Adipocyte (in vitro differentiated cells): ENCODE measurements around the gene TRAPPC8.
A peak's percentile ranks its signal among the peaks of the same experiment; 100 is the strongest.
"Not testable (repeated sequence)": the region's sequence is repeated elsewhere in the genome, so short reads cannot be mapped to it uniquely, and the experiment has no call there.

Experiments used
- DNase-seq: peaks from one replicate; pipeline ENCODE4 v3.0.0-alpha.2; 2015; ENCODE audit warnings: low read depth
- H3K27me3 ChIP-seq: replicated peaks from 2 replicates; pipeline ENCODE4 v1.7.0; 2013; ENCODE audit warnings: mild to moderate bottlenecking, low read length, moderate library complexity; ENCODE audit not compliant: control insufficient read depth, insufficient read depth
- H3K36me3 ChIP-seq: 2 replicates; pipeline ENCODE4 v1.7.0; 2013; ENCODE audit warnings: low read length, mild to moderate bottlenecking, moderate library complexity; ENCODE audit not compliant: control insufficient read depth, insufficient read depth, severe bottlenecking
- H3K4me1 ChIP-seq: 2 replicates; pipeline ENCODE4 v1.7.0; 2013; ENCODE audit warnings: mild to moderate bottlenecking, low read length, moderate library complexity; ENCODE audit not compliant: control insufficient read depth, insufficient read depth
- H3K4me3 ChIP-seq: 2 replicates; pipeline ENCODE4 v1.7.0; 2013; ENCODE audit warnings: mild to moderate bottlenecking, low read length, moderate library complexity
- H3K9ac ChIP-seq: 2 replicates; pipeline ENCODE4 v1.7.0; 2013; ENCODE audit warnings: mild to moderate bottlenecking, low read length, moderate library complexity
- H3K9me3 ChIP-seq: 2 replicates; pipeline ENCODE4 v1.7.0; 2013; ENCODE audit warnings: mild to moderate bottlenecking, low read length, moderate library complexity; ENCODE audit not compliant: control insufficient read depth

TRAPPC8 gene

GRCh38 chr18:31941010-31941809 lies 1.7 kb downstream of the TRAPPC8 start:
- Histone ChIP-seq H3K4me1 (peaks cover 20% of the 10 kb centered on the region), H3K4me3 (peak overlapping the region; percentile 98), H3K36me3 (peaks cover 1% of the 10 kb centered on the region), H3K9ac (peak overlapping the region; percentile 96), H3K9me3 (no peaks in the 10 kb centered on the region), H3K27me3 (no peaks in the 10 kb centered on the region)
- DNase-seq: peak; percentile 1

GRCh38 chr18:31934773-31935172 lies 8.2 kb downstream of the TRAPPC8 start:
- H3K4me3 ChIP-seq, H3K9me3 ChIP-seq, H3K9ac ChIP-seq, DNase-seq, H3K27me3 ChIP-seq, H3K4me1 ChIP-seq: not testable (repeated sequence)
- H3K36me3 ChIP-seq: peaks cover 12% of the 10 kb centered on the region

GRCh38 chr18:31931886-31932240 lies 11.1 kb downstream of the TRAPPC8 start:
- Histone ChIP-seq H3K4me1 (peaks cover 10% of the 10 kb centered on the region), H3K27me3 (no peaks in the 10 kb centered on the region), H3K36me3 (peaks cover 28% of the 10 kb centered on the region), H3K9me3 (no peaks in the 10 kb centered on the region), H3K9ac (no peak overlapping the region), H3K4me3 (no peak overlapping the region)
- DNase-seq: no peak

- H3K4me1 ChIP-seq: peaks cover 10% of the 10 kb centered on the region
- no peak overlapping the region for H3K4me3 ChIP-seq
- no peak overlapping the region for H3K9ac ChIP-seq
- no peaks in the 10 kb centered on the region for H3K27me3 ChIP-seq
- H3K36me3 ChIP-seq: peaks cover 32% of the 10 kb centered on the region
- DNase-seq: no peak
- H3K9me3 ChIP-seq: no peaks in the 10 kb centered on the region
Measured at GRCh38 chr18:31931163-31931885, 11.6 kb downstream of the TRAPPC8 start.

- Histone ChIP-seq H3K9me3 (no peaks in the 10 kb centered on the region), H3K4me3 (no peak overlapping the region), H3K36me3 (peaks cover 36% of the 10 kb centered on the region), H3K4me1 (peaks cover 9% of the 10 kb centered on the region), H3K27me3 (no peaks in the 10 kb centered on the region), H3K9ac (no peak overlapping the region)
- no peak for DNase-seq
Measured at GRCh38 chr18:31929273-31929672, 13.7 kb downstream of the TRAPPC8 start.

GRCh38 chr18:31926988-31927387 lies 15.9 kb downstream of the TRAPPC8 start:
- not testable (repeated sequence) for H3K4me1 ChIP-seq, H3K9me3 ChIP-seq, H3K4me3 ChIP-seq, H3K9ac ChIP-seq, H3K27me3 ChIP-seq, DNase-seq
- peaks cover 47% of the 10 kb centered on the region for H3K36me3 ChIP-seq

- no peaks in the 10 kb centered on the region for H3K4me1 ChIP-seq
- H3K9ac ChIP-seq: no peak overlapping the region
- H3K36me3 ChIP-seq: peaks cover 46% of the 10 kb centered on the region
- DNase-seq: no peak
- no peak overlapping the region for H3K4me3 ChIP-seq
- H3K9me3 ChIP-seq: no peaks in the 10 kb centered on the region
- H3K27me3 ChIP-seq: no peaks in the 10 kb centered on the region
Measured at GRCh38 chr18:31920277-31920676, 22.7 kb downstream of the TRAPPC8 start.

- H3K36me3 ChIP-seq: peaks cover 51% of the 10 kb centered on the region
Measured at GRCh38 chr18:31919366-31919765, 23.6 kb downstream of the TRAPPC8 start.

GRCh38 chr18:31918733-31919132 lies 24.2 kb downstream of the TRAPPC8 start:
- no peaks in the 10 kb centered on the region for H3K9me3 ChIP-seq
- no peaks in the 10 kb centered on the region for H3K27me3 ChIP-seq
- no peak overlapping the region for H3K9ac ChIP-seq
- H3K4me3 ChIP-seq: no peak overlapping the region
- peaks cover 51% of the 10 kb centered on the region for H3K36me3 ChIP-seq
- H3K4me1 ChIP-seq: no peaks in the 10 kb centered on the region
- DNase-seq: no peak

More at GRCh38 chr18:31919366-31919765, 23.6 kb downstream of the TRAPPC8 start:
- H3K9me3 ChIP-seq, H3K9ac ChIP-seq, DNase-seq, H3K4me1 ChIP-seq, H3K27me3 ChIP-seq, H3K4me3 ChIP-seq: not testable (repeated sequence)

GRCh38 chr18:31901063-31901462 lies 41.9 kb downstream of the TRAPPC8 start:
- Histone ChIP-seq H3K4me1 (no peaks in the 10 kb centered on the region), H3K4me3 (no peak overlapping the region), H3K36me3 (peaks cover 82% of the 10 kb centered on the region), H3K27me3 (no peaks in the 10 kb centered on the region), H3K9ac (no peak overlapping the region), H3K9me3 (no peaks in the 10 kb centered on the region)
- no peak for DNase-seq

- H3K4me3 ChIP-seq, H3K4me1 ChIP-seq, H3K27me3 ChIP-seq, H3K9me3 ChIP-seq, H3K9ac ChIP-seq, DNase-seq: not testable (repeated sequence)
- peaks cover 86% of the 10 kb centered on the region for H3K36me3 ChIP-seq
Measured at GRCh38 chr18:31899771-31900170, 43.2 kb downstream of the TRAPPC8 start.
